DMS79 (cell line): ENCODE results near the gene NCR3LG1.
A peak's percentile ranks its signal among the peaks of the same experiment; 100 is the strongest.

ENCODE experiments used
- DNase-seq: peaks from one replicate; lab custom pipeline; 2025; lab: John Stamatoyannopoulos, UW

Gene NCR3LG1

GRCh38 chr11:17351510-17352176, at the start of gene NCR3LG1:
TSS of gene NCR3LG1 (plus strand) at chr11:17351800. CDS start at chr11:17351970, 170 bp downstream.
- DNase-seq: peak; percentile 45

GRCh38 chr11:17313349-17314231, 38.0 kb upstream of the NCR3LG1 start:
- DNase-seq: no peak

- DNase-seq: peak; percentile 21
Measured at GRCh38 chr11:17314232-17314547, 37.4 kb upstream of the NCR3LG1 start.

- no peak for DNase-seq
Measured at GRCh38 chr11:17314904-17315426, 36.6 kb upstream of the NCR3LG1 start.

GRCh38 chr11:17328871-17329494, 22.6 kb upstream of the NCR3LG1 start:
- DNase-seq: peak; percentile 57

- DNase-seq: no peak
Measured at GRCh38 chr11:17331669-17332068, 19.9 kb upstream of the NCR3LG1 start.

GRCh38 chr11:17333799-17334586, 17.6 kb upstream of the NCR3LG1 start:
- DNase-seq: no peak

GRCh38 chr11:17343257-17343656, 8.3 kb upstream of the NCR3LG1 start:
- DNase-seq: no peak

- no peak for DNase-seq
Measured at GRCh38 chr11:17343907-17344306, 7.7 kb upstream of the NCR3LG1 start.

GRCh38 chr11:17347676-17348075, 3.9 kb upstream of the NCR3LG1 start:
- no peak for DNase-seq

- DNase-seq: no peak
Measured at GRCh38 chr11:17350455-17351171, 987 bp upstream of the NCR3LG1 start.

GRCh38 chr11:17351172-17351509, 459 bp upstream of the NCR3LG1 start:
- no peak for DNase-seq

GRCh38 chr11:17352950-17353820, 1.6 kb downstream of the NCR3LG1 start:
- DNase-seq: peak; percentile 38

- no peak for DNase-seq
Measured at GRCh38 chr11:17353821-17354600, 2.4 kb downstream of the NCR3LG1 start.

GRCh38 chr11:17354601-17354991, 3.0 kb downstream of the NCR3LG1 start:
- peak; percentile 19 for DNase-seq

- no peak for DNase-seq
Measured at GRCh38 chr11:17366495-17366894, 14.9 kb downstream of the NCR3LG1 start.

- DNase-seq: no peak
Measured at GRCh38 chr11:17368551-17368950, 17.0 kb downstream of the NCR3LG1 start.

- DNase-seq: no peak
Measured at GRCh38 chr11:17369094-17369493, 17.5 kb downstream of the NCR3LG1 start.

- no peak for DNase-seq
Measured at GRCh38 chr11:17369684-17370243, 18.2 kb downstream of the NCR3LG1 start.
